Activated CD8-positive, alpha-beta memory T cell treated with anti-CD3 and anti-CD28 coated beads for 1 hour (primary cell): ENCODE data around the gene AHNAK.

Experiments
- DNase-seq, 2 donors: peaks; one replicate each; pipeline ENCODE4 v3.0.0-alpha.2; 2020; ENCODE audit warnings: low read depth in 1 of 2; ENCODE audit errors: extremely low read depth in 1 of 2

The AHNAK gene

GRCh38 chr11:62443390-62444235 lies 103.0 kb downstream of the AHNAK start:
- no peak for DNase-seq

- no peak for DNase-seq
Measured at GRCh38 chr11:62439785-62440602, 106.6 kb downstream of the AHNAK start.

GRCh38 chr11:62438641-62439040 lies 108.0 kb downstream of the AHNAK start:
- DNase-seq = no peak

GRCh38 chr11:62437616-62438015 lies 109.0 kb downstream of the AHNAK start:
- DNase-seq = no peak

GRCh38 chr11:62435846-62436660 lies 110.6 kb downstream of the AHNAK start:
- no peak for DNase-seq

- DNase-seq = no peak
Measured at GRCh38 chr11:62433904-62434276, 112.7 kb downstream of the AHNAK start.

GRCh38 chr11:62433141-62433903 lies 113.3 kb downstream of the AHNAK start:
- no peak for DNase-seq

- no peak for DNase-seq
Measured at GRCh38 chr11:62432695-62433094, 113.9 kb downstream of the AHNAK start.

GRCh38 chr11:62431171-62431901 lies 115.3 kb downstream of the AHNAK start:
- DNase-seq = no peak

- no peak for DNase-seq
Measured at GRCh38 chr11:62430425-62430824, 116.2 kb downstream of the AHNAK start.

- DNase-seq = no peak
Measured at GRCh38 chr11:62428871-62429560, 117.6 kb downstream of the AHNAK start.

GRCh38 chr11:62427630-62428233 lies 118.9 kb downstream of the AHNAK start:
- DNase-seq = no peak

- no peak for DNase-seq
Measured at GRCh38 chr11:62423012-62423411, 123.6 kb downstream of the AHNAK start.

- no peak for DNase-seq
Measured at GRCh38 chr11:62421996-62422395, 124.6 kb downstream of the AHNAK start.

- DNase-seq = no peak
Measured at GRCh38 chr11:62420882-62421281, 125.7 kb downstream of the AHNAK start.

- no peak for DNase-seq
Measured at GRCh38 chr11:62419943-62420342, 126.7 kb downstream of the AHNAK start.

- DNase-seq = no peak
Measured at GRCh38 chr11:62419314-62419929, 127.2 kb downstream of the AHNAK start.

- no peak for DNase-seq
Measured at GRCh38 chr11:62418733-62419132, 127.9 kb downstream of the AHNAK start, which contains the start of gene SCGB1A1. SCGB1A1 (plus strand) TSS chr11:62419033; CDS start chr11:62419096, 63 bp downstream.
